Measurements from ENCODE around the gene EFL1.

- TF ChIP-seq CTCF (conservative IDR thresholded peaks at IDR 0.05; ENCODE audit: low read depth in 2 of 2) (no peak), EZH2 (IDR thresholded peaks at IDR 0.05; ENCODE audit: low read depth, unreplicated experiment) (no peak), EZH2phosphoT487 (IDR thresholded peaks at IDR 0.05; ENCODE audit: unreplicated experiment) (no peak), CREB1 (CRISPR knock-in tag; IDR thresholded peaks at IDR 0.05; ENCODE audit: low read depth) (no peak), POLR2AphosphoS5 (IDR thresholded peaks at IDR 0.05; ENCODE audit: low read depth) (no peak), ZNF331 (CRISPR knock-in tag; IDR thresholded peaks at IDR 0.05; ENCODE audit: low read depth) (no peak), ZNF462 (CRISPR knock-in tag; IDR thresholded peaks at IDR 0.05) (no peak), ZNF114 (CRISPR knock-in tag; IDR thresholded peaks at IDR 0.05) (no peak), NANOG (IDR thresholded peaks at IDR 0.05; ENCODE audit: borderline replicate concordance) (no peak), STAT1 (IDR thresholded peaks at IDR 0.05; ENCODE audit: unreplicated experiment) (no peak), JUNB (IDR thresholded peaks at IDR 0.05; ENCODE audit: unreplicated experiment) (no peak)
- TF ChIP-seq, protein P1, sequence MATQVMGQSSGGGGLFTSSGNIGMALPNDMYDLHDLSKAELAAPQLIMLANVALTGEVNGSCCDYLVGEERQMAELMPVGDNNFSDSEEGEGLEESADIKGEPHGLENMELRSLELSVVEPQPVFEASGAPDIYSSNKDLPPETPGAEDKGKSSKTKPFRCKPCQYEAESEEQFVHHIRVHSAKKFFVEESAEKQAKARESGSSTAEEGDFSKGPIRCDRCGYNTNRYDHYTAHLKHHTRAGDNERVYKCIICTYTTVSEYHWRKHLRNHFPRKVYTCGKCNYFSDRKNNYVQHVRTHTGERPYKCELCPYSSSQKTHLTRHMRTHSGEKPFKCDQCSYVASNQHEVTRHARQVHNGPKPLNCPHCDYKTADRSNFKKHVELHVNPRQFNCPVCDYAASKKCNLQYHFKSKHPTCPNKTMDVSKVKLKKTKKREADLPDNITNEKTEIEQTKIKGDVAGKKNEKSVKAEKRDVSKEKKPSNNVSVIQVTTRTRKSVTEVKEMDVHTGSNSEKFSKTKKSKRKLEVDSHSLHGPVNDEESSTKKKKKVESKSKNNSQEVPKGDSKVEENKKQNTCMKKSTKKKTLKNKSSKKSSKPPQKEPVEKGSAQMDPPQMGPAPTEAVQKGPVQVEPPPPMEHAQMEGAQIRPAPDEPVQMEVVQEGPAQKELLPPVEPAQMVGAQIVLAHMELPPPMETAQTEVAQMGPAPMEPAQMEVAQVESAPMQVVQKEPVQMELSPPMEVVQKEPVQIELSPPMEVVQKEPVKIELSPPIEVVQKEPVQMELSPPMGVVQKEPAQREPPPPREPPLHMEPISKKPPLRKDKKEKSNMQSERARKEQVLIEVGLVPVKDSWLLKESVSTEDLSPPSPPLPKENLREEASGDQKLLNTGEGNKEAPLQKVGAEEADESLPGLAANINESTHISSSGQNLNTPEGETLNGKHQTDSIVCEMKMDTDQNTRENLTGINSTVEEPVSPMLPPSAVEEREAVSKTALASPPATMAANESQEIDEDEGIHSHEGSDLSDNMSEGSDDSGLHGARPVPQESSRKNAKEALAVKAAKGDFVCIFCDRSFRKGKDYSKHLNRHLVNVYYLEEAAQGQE (IDR thresholded peaks at IDR 0.05; ENCODE audit: unreplicated experiment): no peak
Observed at GRCh38 chr15:82298032-82298431, 35.5 kb upstream of the EFL1 start.

Data from GM23338 (cell line).